ENCODE measurements around the gene DSCAML1.

Gene DSCAML1

DNA sequence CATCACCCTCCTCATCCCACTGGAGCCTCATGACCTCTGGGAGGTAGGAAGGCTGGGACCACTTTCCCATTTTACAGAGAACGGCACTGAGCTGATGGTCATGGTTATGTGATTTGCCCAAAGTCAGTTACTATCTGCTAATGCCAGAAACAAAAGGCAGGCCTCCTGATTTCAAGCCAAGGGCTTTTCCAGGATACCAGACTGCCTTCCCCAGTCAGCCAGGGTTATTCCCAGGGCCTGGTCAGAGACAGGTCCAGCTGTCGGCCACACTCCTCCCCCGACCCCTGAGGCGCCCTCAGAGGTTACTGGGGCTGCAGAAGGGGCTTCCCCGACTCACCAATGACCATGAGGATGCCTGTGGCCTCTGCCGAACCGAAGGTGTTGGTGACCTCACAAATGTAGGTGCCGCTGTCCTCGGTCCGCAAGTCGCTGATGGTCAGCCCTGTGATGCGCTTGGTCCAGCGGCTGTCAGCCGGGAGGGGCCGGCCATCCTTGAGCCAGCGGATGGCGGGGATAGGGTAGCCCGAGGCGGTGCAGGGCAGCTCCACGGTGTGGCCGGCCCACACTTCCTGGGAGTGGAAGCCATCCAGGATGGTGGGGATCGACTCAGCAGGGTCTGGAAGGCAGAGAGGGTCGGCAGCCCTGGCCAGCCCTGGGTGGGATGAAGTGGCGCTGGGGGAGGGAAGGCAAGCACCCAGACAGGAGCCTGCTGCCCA lies 272.4 kb downstream of the DSCAML1 start:
- H3K9me3 Mint-ChIP-seq = no peaks in the 10 kb centered on the region
- H3K4me3 Mint-ChIP-seq = no peak overlapping the region
- no peaks in the 10 kb centered on the region for H3K36me3 Mint-ChIP-seq (ENCODE audit: low read depth)
- no peak overlapping the region for H3K27ac Mint-ChIP-seq
- DNase-seq (ENCODE audit: low spot score) = no peak
- no peaks in the 10 kb centered on the region for H3K4me1 Mint-ChIP-seq (ENCODE audit: low read depth)
- no peaks in the 10 kb centered on the region for H3K27me3 Mint-ChIP-seq (ENCODE audit: low read depth)

DNA sequence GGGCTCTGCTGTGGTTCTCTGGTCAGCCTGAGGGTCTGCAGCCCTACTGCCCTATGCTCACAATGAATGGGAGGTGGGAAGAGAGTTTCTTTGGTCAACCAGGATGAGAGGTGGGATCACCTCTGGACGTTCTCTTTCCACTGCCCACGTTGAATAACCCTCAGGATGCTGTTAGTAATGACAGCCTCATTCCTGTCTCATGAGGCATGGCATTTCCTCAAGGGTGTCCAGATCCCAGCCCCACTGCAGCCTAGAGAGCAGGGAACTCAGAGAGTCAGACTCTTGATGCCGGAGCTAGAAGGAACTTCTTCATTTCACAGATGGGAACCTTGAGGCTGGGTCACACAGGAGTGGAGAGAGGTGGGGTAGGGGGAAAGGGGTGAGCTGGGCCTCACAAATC lies 273.3 kb downstream of the DSCAML1 start:
- Mint-ChIP-seq H3K36me3 (ENCODE audit: low read depth) (no peaks in the 10 kb centered on the region), H3K27me3 (ENCODE audit: low read depth) (no peaks in the 10 kb centered on the region), H3K4me1 (ENCODE audit: low read depth) (no peaks in the 10 kb centered on the region), H3K9me3 (no peaks in the 10 kb centered on the region), H3K27ac (no peak overlapping the region), H3K4me3 (no peak overlapping the region)
- DNase-seq (ENCODE audit: low spot score) = no peak

DNA sequence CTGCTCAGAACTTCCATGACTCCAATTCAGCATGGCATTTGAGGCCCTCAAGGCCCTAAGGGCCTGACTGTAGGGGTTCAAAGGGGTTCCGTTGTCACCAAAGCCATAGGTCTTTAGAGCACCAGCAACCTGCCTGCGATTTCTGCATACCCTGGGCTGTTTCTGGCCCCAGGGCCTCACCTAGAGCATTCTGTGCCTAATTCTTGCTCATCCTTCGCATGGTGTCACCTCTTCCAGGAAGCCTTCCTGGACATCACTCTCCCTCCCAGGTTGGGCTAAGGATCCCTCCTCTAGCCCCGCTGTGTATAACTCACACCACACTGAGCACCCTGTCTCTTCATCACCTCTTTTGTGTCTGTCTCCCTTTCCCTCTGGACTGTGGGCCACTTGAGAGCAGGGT lies 275.0 kb downstream of the DSCAML1 start:
- Mint-ChIP-seq H3K4me3 (no peak overlapping the region), H3K27me3 (ENCODE audit: low read depth) (no peaks in the 10 kb centered on the region), H3K36me3 (ENCODE audit: low read depth) (no peaks in the 10 kb centered on the region), H3K9me3 (no peaks in the 10 kb centered on the region), H3K4me1 (ENCODE audit: low read depth) (no peaks in the 10 kb centered on the region), H3K27ac (no peak overlapping the region)
- no peak for DNase-seq (ENCODE audit: low spot score)

DNA sequence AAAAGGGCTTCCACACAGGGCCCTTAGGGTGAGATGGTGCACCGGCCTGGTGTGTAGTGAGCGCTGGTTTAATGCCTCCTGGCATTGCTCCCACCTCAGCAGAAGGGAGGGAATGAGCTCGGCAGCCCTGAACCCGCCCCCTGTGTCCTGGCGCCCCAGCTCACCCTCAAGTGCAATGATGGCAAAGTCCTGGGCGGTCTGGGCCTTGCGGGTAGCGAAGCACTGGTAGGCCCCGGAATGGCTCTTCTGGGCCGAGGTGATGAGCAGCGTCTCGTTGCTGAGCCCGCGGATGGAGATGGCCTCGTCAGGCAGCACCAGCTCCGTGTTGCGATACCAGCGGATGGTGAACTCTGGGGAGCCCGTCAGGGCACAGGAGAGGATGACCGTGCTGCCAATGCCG lies 276.1 kb downstream of the DSCAML1 start:
- Mint-ChIP-seq H3K36me3 (ENCODE audit: low read depth) (no peaks in the 10 kb centered on the region), H3K4me1 (ENCODE audit: low read depth) (no peaks in the 10 kb centered on the region), H3K9me3 (no peaks in the 10 kb centered on the region), H3K4me3 (no peak overlapping the region), H3K27me3 (ENCODE audit: low read depth) (no peaks in the 10 kb centered on the region), H3K27ac (no peak overlapping the region)
- DNase-seq (ENCODE audit: low spot score) = no peak

DNA sequence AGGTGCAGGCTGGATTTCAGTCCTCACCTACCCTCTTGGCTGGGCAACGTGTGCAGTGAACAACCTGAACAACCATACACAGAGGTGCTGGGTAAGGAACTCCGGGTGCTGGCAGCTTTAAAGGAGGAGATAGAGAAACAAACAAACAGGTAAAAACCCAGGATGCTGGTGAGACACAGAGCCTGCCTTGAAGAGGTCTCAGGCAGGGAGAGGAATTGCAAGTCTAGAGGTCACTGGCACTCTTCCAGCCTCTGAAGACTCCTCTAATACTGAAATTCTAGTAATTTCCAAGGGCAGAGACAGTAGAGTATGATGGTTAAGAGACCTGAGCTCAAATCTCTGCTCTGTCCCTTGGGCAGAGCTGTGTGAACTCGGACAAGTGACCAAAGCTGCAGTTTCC lies 276.8 kb downstream of the DSCAML1 start:
- Mint-ChIP-seq H3K4me1 (ENCODE audit: low read depth) (no peaks in the 10 kb centered on the region), H3K4me3 (no peak overlapping the region), H3K27ac (no peak overlapping the region), H3K27me3 (ENCODE audit: low read depth) (no peaks in the 10 kb centered on the region), H3K9me3 (no peaks in the 10 kb centered on the region), H3K36me3 (ENCODE audit: low read depth) (no peaks in the 10 kb centered on the region)
- no peak for DNase-seq (ENCODE audit: low spot score)

DNA sequence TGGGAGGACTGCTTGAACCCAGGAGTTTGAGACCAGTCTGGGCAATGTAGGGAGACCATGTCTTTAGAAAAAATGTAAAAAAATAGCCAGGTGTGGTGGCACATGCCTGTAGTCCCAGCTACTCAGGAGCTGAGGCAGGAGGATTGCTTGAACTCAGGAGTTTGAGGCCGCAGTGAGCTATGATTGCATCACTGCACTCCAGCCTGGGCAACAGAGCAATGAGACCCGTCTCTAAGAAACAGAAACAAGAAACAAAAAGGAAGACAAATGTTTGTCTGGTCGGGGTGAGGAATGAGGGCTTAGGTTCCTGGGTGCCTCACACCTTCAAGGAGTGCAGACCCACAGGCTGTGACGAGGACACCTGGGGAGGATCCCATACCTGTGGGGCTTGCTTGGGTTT lies 277.4 kb downstream of the DSCAML1 start:
- DNase-seq (ENCODE audit: low spot score) = no peak
- Mint-ChIP-seq H3K27ac (no peak overlapping the region), H3K4me1 (ENCODE audit: low read depth) (no peaks in the 10 kb centered on the region), H3K27me3 (ENCODE audit: low read depth) (no peaks in the 10 kb centered on the region), H3K4me3 (no peak overlapping the region), H3K9me3 (no peaks in the 10 kb centered on the region), H3K36me3 (ENCODE audit: low read depth) (no peaks in the 10 kb centered on the region)

DNA sequence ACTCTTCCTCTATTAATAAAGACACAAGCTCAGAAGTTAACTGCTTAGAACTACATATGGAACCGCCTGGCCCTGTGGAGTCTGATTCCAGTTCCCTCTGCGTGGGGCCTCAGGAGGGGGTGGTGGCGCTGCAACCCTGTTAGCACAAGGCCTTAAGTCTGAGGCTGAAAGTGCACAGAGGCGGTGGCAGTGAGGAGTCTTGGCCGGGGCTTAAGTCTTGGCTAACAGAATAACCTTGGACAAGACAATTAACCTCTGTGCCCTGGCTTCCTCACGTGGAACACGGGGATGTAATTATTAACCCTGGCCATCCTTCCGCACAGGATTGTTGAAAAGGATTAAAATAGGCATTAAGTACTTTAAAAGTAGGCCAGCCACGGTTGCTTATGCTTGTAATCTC lies 277.8 kb downstream of the DSCAML1 start:
- no peaks in the 10 kb centered on the region for H3K27me3 Mint-ChIP-seq (ENCODE audit: low read depth)

DNA sequence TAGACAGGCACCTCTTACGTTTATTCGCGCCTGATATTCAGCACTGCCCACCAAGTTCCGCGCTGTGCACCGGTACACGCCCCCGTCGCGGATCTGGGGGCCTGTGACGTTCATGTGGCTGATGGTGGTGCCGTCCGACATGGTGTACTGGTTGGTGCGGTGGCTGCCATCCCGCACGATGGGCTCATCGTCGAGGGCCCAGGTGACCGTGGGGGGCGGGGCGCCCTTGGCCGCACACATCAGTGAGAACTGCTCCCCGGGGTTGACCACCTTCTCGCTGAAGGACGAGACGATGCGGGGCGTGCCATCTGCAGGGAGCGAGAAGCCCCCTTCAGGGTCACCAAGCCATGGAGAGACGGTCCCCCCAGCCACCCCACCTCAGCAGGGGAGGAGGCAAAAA lies 278.6 kb downstream of the DSCAML1 start:
- no peak for DNase-seq (ENCODE audit: low spot score)
- Mint-ChIP-seq H3K27ac (no peak overlapping the region), H3K9me3 (no peaks in the 10 kb centered on the region), H3K36me3 (ENCODE audit: low read depth) (no peaks in the 10 kb centered on the region), H3K4me3 (no peak overlapping the region), H3K27me3 (ENCODE audit: low read depth) (no peaks in the 10 kb centered on the region), H3K4me1 (ENCODE audit: low read depth) (no peaks in the 10 kb centered on the region)

More for the DNA sequence above, 277.8 kb downstream of the DSCAML1 start:
- Mint-ChIP-seq H3K9me3 (no peaks in the 10 kb centered on the region), H3K36me3 (ENCODE audit: low read depth) (no peaks in the 10 kb centered on the region), H3K27ac (no peak overlapping the region), H3K4me1 (ENCODE audit: low read depth) (no peaks in the 10 kb centered on the region), H3K4me3 (no peak overlapping the region)
- no peak for DNase-seq (ENCODE audit: low spot score)

DNA sequence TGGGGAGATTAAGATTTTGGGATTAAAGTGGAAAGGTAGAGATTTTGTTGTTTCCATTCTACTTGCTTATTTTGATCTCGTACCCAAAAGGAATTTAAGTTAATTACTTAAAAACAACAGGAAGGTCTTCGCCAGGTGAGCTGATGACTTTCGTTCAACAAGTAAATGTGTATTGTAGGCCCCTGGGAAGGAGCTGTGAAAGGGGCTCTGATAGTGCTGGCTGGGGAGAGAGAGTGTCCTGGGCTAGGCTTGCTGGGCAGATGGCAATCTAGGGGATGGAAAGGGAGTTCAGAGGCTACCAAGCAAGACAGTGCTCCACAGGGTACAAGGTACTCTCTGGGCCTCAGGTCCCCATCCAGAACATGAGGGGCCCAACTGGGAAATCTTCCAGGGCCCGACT lies 279.9 kb downstream of the DSCAML1 start:
- DNase-seq (ENCODE audit: low spot score) = no peak
- Mint-ChIP-seq H3K9me3 (no peaks in the 10 kb centered on the region), H3K4me3 (no peak overlapping the region), H3K36me3 (ENCODE audit: low read depth) (no peaks in the 10 kb centered on the region), H3K27ac (no peak overlapping the region), H3K4me1 (ENCODE audit: low read depth) (no peaks in the 10 kb centered on the region), H3K27me3 (ENCODE audit: low read depth) (no peaks in the 10 kb centered on the region)

DNA sequence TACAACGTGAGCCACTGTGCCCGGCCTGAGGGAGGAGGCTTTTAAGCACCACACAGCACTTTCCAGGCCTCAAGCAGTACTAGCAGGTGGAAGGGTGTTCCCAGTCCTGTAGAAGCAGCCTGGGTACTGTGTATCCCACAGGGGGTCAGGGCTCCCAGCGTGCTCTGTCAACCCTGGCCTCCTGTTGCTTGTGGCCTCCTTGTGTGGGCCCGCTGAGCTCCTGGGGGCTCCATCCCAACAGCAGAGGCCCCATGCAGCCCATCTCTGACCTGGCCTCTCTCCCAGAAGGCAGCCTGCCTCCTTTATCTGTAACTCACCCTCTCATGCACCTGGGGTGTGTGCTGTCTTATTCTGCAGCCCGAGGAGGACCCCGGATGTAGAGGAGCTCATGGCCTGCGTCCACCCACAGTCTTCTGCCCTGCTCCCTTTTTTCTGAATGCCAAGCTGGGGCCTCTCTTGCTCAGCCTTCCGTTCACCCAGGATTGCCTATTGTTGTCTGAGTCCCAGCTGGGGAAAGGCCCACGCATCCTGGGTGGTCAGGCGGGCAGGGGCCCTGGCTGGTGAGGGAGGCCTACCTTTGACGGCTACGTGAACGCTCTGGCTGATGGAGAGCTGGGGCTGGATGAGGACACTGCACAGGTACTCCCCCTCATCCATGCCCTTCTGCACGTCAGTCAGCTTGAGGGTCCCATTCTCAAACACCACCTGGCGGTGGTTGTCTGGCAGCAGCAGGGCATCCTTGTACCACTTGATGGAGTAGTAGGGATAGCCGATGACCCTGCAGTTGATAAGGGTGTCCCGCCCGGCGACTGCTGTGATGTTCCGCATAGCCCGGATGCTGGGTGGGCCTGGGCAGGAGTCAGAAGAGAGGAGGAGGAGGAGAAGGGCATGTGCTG lies 280.9 kb downstream of the DSCAML1 start:
- H3K27me3 Mint-ChIP-seq (ENCODE audit: low read depth) = no peaks in the 10 kb centered on the region
- H3K4me1 Mint-ChIP-seq (ENCODE audit: low read depth) = no peaks in the 10 kb centered on the region
- H3K4me3 Mint-ChIP-seq = no peak overlapping the region
- no peak overlapping the region for H3K27ac Mint-ChIP-seq
- H3K36me3 Mint-ChIP-seq (ENCODE audit: low read depth) = no peaks in the 10 kb centered on the region
- no peak for DNase-seq (ENCODE audit: low spot score)
- no peaks in the 10 kb centered on the region for H3K9me3 Mint-ChIP-seq

DNA sequence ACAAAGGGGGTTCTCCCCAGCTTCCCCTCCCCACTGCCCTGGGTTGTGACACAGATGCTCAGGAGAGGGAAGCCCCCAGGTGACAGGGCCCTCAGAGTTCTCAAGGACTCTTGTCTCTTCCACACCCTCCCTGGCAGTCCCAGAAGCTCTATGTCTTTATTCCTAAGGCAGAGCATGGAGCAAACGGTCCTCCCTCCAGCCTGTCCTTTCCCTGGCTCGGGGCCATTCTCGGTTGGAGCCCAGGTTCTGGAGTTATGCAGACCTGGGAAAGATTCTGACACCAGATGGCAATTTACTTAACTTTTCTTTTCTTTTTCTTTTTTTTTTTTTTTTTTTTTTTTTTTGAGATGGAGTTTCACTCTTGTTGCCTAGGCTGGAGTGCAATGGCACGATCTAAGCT lies 282.8 kb downstream of the DSCAML1 start:
- H3K27me3 Mint-ChIP-seq (ENCODE audit: low read depth) = no peaks in the 10 kb centered on the region
- H3K4me1 Mint-ChIP-seq (ENCODE audit: low read depth) = no peaks in the 10 kb centered on the region
- H3K4me3 Mint-ChIP-seq = no peak overlapping the region
- DNase-seq (ENCODE audit: low spot score) = no peak
- no peaks in the 10 kb centered on the region for H3K9me3 Mint-ChIP-seq
- H3K27ac Mint-ChIP-seq = no peak overlapping the region
- H3K36me3 Mint-ChIP-seq (ENCODE audit: low read depth) = no peaks in the 10 kb centered on the region

DNA sequence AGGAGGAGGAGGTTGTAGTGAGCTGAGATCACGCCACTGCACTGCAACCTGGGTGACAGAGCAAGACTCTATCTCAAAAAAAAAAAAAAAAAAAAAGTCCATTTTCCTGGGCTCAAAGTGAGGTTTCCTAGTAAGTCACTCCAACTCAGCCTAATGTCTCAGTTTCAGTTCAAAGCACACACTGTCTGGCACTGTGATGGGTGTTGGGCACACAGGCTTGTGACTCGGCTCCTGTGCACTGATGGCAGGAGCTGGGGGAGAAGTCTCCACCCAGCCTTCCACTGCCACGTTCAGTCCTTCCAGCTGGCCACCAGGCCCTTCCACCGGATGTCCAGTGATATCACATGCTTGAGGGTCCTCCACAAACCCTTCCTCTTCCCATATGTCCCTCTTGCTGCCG lies 283.4 kb downstream of the DSCAML1 start:
- no peak overlapping the region for H3K27ac Mint-ChIP-seq

DNA sequence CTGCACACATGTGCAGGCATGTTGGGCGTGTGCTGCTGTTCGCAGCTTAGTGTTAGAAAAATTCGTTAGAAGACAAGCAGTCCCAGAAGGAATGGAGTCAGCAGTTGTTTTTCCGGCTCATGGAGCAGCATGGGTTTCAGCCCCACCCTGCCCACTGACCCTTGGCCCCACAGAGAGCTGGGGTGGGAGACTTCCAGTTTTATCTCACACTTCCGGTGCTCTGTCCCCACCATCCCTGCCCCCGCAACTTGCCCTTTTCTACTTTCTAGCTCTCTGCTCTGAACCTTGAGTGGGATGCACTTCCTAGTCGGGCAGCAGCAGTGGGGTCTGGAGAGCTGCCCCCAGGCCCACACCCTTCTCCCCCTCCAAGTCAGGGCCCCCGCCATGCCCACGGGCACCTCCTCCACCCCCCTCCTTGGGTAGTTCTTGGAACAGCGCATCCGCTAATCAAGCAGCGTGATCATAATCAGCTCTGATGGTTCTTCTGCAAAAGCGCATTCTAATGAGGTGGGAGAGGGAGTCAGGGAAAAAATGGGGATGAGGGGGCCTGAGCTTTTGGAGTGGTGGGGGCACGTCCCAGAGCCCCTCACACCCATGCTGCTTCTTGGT lies 285.0 kb downstream of the DSCAML1 start:
- no peak for DNase-seq (ENCODE audit: low spot score)
- no peak overlapping the region for H3K4me3 Mint-ChIP-seq
- no peaks in the 10 kb centered on the region for H3K36me3 Mint-ChIP-seq (ENCODE audit: low read depth)
- no peaks in the 10 kb centered on the region for H3K27me3 Mint-ChIP-seq (ENCODE audit: low read depth)
- H3K9me3 Mint-ChIP-seq = no peaks in the 10 kb centered on the region
- no peaks in the 10 kb centered on the region for H3K4me1 Mint-ChIP-seq (ENCODE audit: low read depth)
- no peak overlapping the region for H3K27ac Mint-ChIP-seq

More for the DNA sequence above, 283.4 kb downstream of the DSCAML1 start:
- no peaks in the 10 kb centered on the region for H3K9me3 Mint-ChIP-seq
- no peak for DNase-seq (ENCODE audit: low spot score)
- no peak overlapping the region for H3K4me3 Mint-ChIP-seq
- no peaks in the 10 kb centered on the region for H3K4me1 Mint-ChIP-seq (ENCODE audit: low read depth)
- H3K36me3 Mint-ChIP-seq (ENCODE audit: low read depth) = no peaks in the 10 kb centered on the region
- no peaks in the 10 kb centered on the region for H3K27me3 Mint-ChIP-seq (ENCODE audit: low read depth)

DNA sequence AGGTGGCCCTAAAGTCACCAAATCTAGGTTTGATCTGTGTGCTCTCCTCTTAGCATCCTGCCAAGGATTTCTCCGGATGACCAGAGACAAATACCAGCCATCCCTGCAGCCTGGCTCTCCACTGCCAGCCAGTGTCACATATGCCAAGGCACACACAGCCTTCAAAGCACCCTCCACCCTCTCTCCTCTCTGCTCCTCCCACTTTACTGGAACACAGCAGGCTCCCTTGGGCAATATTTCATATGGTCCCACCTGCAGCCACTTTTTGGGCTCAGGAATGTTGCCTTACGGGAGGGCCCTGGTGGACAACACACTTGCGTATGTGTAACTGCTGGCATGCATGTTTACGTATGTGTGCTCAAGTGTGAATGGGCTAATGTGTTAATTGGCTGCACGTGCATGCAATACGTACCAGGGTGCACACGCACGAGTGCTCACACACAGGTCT lies 285.5 kb downstream of the DSCAML1 start:
- Mint-ChIP-seq H3K4me1 (ENCODE audit: low read depth) (no peaks in the 10 kb centered on the region), H3K27ac (no peak overlapping the region), H3K27me3 (ENCODE audit: low read depth) (no peaks in the 10 kb centered on the region), H3K4me3 (no peak overlapping the region), H3K9me3 (no peaks in the 10 kb centered on the region), H3K36me3 (ENCODE audit: low read depth) (no peaks in the 10 kb centered on the region)
- DNase-seq (ENCODE audit: low spot score) = no peak
